Body of pancreas (tissue), 4 donors: ENCODE data around the gene FPGT.

Source experiments
- CTCF ChIP-seq, 7 experiments: fragments of 450-650 bp in 4 of 7; fragments of 200-600 bp in 3 of 7; sonication (generic) in 3 of 7; IDR thresholded peaks; one replicate each; pipeline ENCODE4 v1.5.1; 2016 to 2019; ENCODE audit warnings: antibody characterized with exemption in 7 of 7
- POLR2A ChIP-seq, 3 donors: fragments of 450-650 bp; IDR thresholded peaks; one replicate each; pipeline ENCODE4 v1.6.1; 2016; ENCODE audit warnings: antibody characterized with exemption in 3 of 3, mild to moderate bottlenecking in 2 of 3

GRCh38 chr1:74160046-74160445, 38.0 kb upstream of the FPGT start:
- TF ChIP-seq CTCF (IDR thresholded peaks at IDR 0.05) (no peak), POLR2A (IDR thresholded peaks at IDR 0.05) (no peak)
